HL-60/S4 treated with retinoic acid at 250 ng/mL for 4 days and 3 days (cell line): Measurements from ENCODE around the gene MAZ.

Source experiments
- in situ Hi-C: fragments of 300-500 bp; cut with MboI; formaldehyde crosslinking; loops from 2 replicates; pipeline ENCODE4 v1.7.0; 2022; ENCODE audit warnings: low sequenced_read_pairs

MAZ gene

GRCh38 chr16:29809031-29809747 is 2.9 kb downstream of the MAZ start:
- in situ Hi-C loops = no loop called here

- in situ Hi-C loops = no loop called here
Observed at GRCh38 chr16:29809850-29810698, 3.7 kb downstream of the MAZ start.

GRCh38 chr16:29810699-29811169 is 4.4 kb downstream of the MAZ start:
- in situ Hi-C loops = no loop called here

- in situ Hi-C loops = no loop called here
Observed at GRCh38 chr16:29811170-29811895, 5.0 kb downstream of the MAZ start.

DNA sequence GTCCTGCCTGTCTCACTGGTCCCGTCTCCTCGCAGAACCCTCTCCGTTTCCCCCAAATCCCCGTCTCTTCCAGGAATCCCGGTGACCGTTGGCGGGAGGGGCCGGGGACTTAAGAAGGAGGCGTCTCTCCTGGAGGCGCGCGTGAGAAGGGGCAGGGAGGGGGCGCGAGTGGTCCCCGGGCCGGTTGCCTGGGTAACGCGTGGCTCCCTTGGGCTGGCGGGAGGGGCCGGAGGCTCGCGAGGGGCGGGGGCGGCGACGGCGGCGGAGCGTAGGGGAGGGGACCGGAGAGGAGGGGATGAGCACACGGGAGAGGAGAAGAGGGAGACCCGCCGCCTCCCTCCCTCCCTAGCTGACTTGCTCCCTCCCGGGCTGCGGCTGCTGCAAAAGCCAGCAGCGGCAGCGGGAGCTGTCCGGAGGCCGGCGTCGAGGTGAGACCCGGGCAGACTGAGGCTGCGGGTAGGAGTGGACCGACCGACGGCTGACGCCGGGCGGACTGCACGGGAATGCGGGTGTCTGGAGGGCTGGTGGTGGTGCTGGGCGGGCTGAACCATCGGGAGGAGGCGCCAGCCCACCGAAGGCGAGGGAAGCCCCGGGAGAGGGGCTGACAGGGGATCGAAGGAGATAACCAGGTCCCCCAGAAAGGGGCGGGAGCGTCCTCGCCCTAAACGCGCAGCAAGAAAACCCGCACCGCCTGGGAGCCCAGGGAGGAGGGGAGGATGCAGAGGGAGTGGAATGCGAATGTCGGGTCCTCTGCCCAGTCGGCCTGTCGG is 5.8 kb downstream of the MAZ start, which contains the start of gene PRRT2:
Gene PRRT2 (plus strand): TSS at position 298 of the 770 bp plus-strand sequence. CDS start 862 bp downstream, outside the sequence.
- in situ Hi-C loops = no loop called here

DNA sequence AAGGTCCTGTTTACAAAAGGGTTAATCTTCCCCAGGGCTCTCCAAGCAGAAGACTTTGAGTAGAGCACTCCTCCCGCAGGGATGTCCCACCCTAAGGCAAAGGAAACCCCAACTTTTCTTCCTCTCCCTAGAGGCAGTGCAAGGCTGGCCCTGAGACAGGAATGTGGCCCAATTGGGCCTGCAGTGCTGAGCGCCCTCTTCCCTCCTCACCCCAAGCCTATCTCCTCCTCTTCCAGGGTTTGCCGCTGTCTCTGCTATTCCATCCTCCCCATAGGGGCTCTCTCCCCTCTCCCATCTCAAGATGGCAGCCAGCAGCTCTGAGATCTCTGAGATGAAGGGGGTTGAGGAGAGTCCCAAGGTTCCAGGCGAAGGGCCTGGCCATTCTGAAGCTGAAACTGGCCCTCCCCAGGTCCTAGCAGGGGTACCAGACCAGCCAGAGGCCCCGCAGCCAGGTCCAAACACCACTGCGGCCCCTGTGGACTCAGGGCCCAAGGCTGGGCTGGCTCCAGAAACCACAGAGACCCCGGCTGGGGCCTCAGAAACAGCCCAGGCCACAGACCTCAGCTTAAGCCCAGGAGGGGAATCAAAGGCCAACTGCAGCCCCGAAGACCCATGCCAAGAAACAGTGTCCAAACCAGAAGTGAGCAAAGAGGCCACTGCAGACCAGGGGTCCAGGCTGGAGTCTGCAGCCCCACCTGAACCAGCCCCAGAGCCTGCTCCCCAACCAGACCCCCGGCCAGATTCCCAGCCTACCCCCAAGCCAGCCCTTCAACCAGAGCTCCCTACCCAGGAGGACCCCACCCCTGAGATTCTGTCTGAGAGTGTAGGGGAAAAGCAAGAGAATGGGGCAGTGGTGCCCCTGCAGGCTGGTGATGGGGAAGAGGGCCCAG is 6.7 kb downstream of the MAZ start:
- in situ Hi-C loops = no loop called here

DNA sequence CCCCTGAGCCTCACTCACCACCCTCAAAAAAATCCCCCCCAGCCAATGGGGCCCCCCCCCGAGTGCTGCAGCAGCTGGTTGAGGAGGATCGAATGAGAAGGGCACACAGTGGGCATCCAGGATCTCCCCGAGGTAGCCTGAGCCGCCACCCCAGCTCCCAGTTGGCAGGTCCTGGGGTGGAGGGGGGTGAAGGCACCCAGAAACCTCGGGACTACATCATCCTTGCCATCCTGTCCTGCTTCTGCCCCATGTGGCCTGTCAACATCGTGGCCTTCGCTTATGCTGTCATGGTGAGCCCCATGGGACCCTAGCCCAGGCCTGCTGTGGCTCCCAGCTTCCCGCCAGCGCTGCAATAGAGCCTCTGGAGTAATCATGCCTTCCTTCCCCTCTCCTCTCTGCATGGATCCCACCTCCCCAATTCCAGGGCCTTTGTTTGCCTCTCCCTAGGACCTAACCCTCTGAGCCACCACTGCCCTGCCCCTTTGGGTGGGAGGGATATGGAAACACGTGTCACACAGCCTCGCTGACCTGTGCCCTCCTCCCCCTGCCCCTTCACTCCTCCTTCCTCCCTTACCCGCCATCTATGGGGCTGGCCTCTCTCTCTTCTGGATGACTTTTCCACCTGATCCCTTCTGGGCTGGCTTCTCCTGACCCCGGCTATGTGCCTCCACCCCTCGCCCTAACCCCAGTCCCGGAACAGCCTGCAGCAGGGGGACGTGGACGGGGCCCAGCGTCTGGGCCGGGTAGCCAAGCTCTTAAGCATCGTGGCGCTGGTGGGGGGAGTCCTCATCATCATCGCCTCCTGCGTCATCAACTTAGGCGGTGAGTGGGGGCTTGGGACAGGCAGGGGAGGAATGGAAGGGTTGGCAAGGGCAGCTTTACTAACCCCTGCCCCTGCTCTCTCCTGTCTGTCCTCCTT is 7.6 kb downstream of the MAZ start:
- in situ Hi-C loops = no loop called here

- in situ Hi-C loops = no loop called here
Observed at GRCh38 chr16:29814592-29814991, 8.3 kb downstream of the MAZ start.

- in situ Hi-C loops = no loop called here
Observed at GRCh38 chr16:29815032-29815721, 8.8 kb downstream of the MAZ start.

DNA sequence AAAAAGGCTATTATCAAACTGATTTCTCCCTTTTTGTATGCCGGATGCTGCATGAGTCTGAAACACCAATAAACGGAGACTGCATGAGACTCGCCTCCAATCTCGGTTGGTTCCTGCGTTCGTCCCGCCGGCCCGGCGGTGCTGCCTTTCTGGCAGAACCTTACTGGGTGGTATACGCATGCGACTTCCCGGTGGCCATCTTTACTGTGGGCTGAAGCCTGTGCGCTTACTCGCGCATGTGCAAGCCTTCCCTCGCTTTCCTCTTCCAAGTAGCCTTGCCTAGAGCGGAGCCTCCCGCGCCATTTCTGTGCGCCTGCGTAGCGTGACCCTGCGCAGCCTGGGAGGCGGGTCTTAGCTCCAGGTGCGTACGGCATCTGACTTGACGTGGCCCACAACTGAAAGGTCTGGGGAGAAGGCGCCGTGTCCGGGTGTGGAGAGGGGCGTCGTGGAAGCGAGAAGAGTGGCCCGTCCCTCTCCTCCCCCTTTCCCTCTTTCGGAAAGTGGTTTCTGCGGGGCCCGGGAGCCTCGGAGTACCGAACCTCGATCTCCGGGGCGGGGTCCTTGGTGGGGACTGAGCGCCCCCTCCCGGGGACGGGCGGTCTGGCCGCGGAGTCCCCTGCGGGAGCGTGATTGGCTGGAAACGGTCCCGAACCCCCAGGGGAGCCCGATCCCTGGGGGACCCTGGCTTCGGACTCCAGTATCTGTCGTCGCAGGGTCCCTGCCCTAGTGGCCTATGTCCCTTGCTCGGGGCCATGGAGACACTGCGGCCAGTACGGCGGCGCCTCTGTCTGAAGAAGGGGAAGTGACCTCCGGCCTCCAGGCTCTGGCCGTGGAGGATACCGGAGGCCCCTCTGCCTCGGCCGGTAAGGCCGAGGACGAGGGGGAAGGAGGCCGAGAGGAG is 9.7 kb downstream of the MAZ start, which contains the start of gene PAGR1:
Gene PAGR1 (plus strand): TSS at position 360 of the 901 bp plus-strand sequence. CDS start 374 bp downstream, at position 734.
- in situ Hi-C loops = no loop called here

DNA sequence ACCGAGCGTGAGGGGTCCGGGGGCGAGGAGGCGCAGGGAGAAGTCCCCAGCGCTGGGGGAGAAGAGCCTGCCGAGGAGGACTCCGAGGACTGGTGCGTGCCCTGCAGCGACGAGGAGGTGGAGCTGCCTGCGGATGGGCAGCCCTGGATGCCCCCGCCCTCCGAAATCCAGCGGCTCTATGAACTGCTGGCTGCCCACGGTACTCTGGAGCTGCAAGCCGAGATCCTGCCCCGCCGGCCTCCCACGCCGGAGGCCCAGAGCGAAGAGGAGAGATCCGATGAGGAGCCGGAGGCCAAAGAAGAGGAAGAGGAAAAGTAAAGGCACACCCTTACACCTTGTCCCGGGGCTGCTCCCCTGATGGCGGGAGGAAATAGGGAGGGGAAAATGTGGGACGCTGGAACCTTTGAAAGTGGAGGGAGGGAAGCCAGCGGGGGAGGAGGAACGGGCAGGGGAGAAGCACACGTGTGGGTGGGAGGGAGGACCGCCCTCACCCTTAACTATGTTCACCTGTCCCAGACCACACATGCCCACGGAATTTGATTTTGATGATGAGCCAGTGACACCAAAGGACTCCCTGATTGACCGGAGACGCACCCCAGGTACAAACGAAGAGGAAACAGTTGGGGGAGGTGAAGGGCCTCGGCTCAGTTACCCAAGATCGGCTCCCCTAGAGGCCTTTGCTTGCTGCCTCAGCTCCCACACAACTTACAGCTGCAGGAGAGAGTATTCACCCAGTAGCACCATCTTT is 10.5 kb downstream of the MAZ start:
- in situ Hi-C loops = no loop called here

DNA sequence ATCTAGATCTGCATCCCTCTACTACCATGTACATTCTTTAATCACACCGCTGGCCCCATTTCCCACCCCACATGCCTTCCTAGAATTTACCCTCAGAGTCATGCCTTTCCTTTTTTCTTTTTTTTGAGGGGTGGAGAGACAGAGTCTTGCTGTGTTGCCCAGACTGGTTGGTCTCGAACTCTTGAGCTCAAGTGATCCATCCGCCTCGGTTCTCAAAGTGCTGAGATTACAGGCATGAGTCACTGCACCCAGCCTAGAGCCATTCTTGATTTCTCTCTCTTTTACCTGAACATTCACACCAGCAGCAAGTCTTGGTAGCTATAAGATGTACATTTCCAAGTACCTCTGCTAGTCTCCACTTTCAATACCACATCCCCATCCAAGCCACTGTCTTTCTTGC is 11.8 kb downstream of the MAZ start:
- in situ Hi-C loops = no loop called here

GRCh38 chr16:29819506-29819905 is 13.2 kb downstream of the MAZ start:
- in situ Hi-C loops = no loop called here

GRCh38 chr16:29820271-29820701 is 14.0 kb downstream of the MAZ start, which contains the start of gene MVP:
Gene MVP (plus strand): TSS chr16:29820462. CDS start chr16:29830550, 10,088 bp downstream.
- in situ Hi-C loops = no loop called here

GRCh38 chr16:29820730-29821642 is 14.7 kb downstream of the MAZ start:
- in situ Hi-C loops = no loop called here
